GM18511 (cell line): ENCODE measurements around the gene INSC.

ENCODE experiments used
- ATAC-seq: cut with Tn5 transposase; IDR thresholded peaks from one replicate; pipeline ENCODE4 v1.9.1; 2021; ENCODE audit warnings: mild to moderate bottlenecking, moderate library complexity; ENCODE audit not compliant: unreplicated experiment

Gene INSC

GRCh38 chr11:15108592-15109130 is 6.1 kb upstream of the INSC start:
- no peak for ATAC-seq

GRCh38 chr11:15109602-15110001 is 5.1 kb upstream of the INSC start:
- no peak for ATAC-seq

GRCh38 chr11:15111215-15111614 is 3.5 kb upstream of the INSC start:
- ATAC-seq: no peak

GRCh38 chr11:15112131-15112541 is 2.6 kb upstream of the INSC start:
- no peak for ATAC-seq

GRCh38 chr11:15113381-15113780 is 1.3 kb upstream of the INSC start:
- ATAC-seq: peak; percentile 91

GRCh38 chr11:15115686-15116085 is 963 bp downstream of the INSC start:
- ATAC-seq: no peak

- ATAC-seq: no peak
Observed at GRCh38 chr11:15117751-15118150, 3.0 kb downstream of the INSC start.

GRCh38 chr11:15118431-15118830 is 3.7 kb downstream of the INSC start:
- no peak for ATAC-seq

GRCh38 chr11:15119352-15119751 is 4.6 kb downstream of the INSC start:
- no peak for ATAC-seq

- no peak for ATAC-seq
Observed at GRCh38 chr11:15119826-15120225, 5.1 kb downstream of the INSC start.

- no peak for ATAC-seq
Observed at GRCh38 chr11:15123849-15124248, 9.1 kb downstream of the INSC start.

- ATAC-seq: no peak
Observed at GRCh38 chr11:15124528-15124927, 9.8 kb downstream of the INSC start.

- no peak for ATAC-seq
Observed at GRCh38 chr11:15127341-15127740, 12.6 kb downstream of the INSC start.

- no peak for ATAC-seq
Observed at GRCh38 chr11:15128621-15129020, 13.9 kb downstream of the INSC start.

GRCh38 chr11:15136166-15136565 is 21.4 kb downstream of the INSC start:
- ATAC-seq: no peak

GRCh38 chr11:15139096-15139770 is 24.5 kb downstream of the INSC start:
- ATAC-seq: no peak

GRCh38 chr11:15139958-15140659 is 25.4 kb downstream of the INSC start:
- ATAC-seq: no peak

GRCh38 chr11:15141381-15141780 is 26.7 kb downstream of the INSC start:
- no peak for ATAC-seq

GRCh38 chr11:15142838-15143237 is 28.1 kb downstream of the INSC start:
- no peak for ATAC-seq

GRCh38 chr11:15143855-15144254 is 29.1 kb downstream of the INSC start:
- ATAC-seq: no peak

- ATAC-seq: no peak
Observed at GRCh38 chr11:15144347-15144746, 29.6 kb downstream of the INSC start.

GRCh38 chr11:15145151-15145550 is 30.4 kb downstream of the INSC start:
- no peak for ATAC-seq
